ENCODE data around the gene NSD2.
"Not testable (repeated sequence)": the region's sequence is repeated elsewhere in the genome, so short reads cannot be mapped to it uniquely, and the experiment has no call there.

DNA sequence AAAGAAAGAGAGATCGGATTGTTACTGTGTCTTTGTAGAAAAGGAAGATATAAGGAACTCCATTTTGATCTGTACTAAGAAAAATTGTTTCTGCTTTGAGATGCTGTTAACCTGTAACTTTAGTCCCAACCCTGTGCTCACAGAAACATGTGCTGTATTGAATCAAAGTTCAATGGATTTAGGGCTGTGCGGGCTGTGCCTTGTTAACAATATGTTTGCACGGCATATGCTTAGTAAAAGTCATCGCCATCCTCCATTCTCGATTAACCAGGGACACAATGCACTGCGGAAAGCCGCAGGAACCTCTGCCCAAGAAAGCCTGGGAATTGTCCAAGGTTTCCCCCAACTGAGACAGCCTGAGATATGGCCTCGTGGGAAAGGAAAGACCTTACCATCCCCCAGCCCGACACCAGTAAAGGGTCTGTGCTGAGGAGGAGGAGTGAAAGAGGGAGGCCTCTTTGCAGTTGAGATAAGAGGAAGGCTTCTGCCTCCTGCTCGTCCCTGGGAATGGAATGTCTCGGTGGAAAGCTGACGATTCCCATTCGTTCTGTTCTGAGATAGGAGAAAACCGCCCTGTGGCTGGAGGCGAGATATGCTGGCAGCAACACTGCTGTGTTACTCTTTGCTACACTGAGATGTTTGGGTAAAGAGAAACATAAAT is 150.3 kb downstream of the NSD2 start:
- TF ChIP-seq, protein P1, sequence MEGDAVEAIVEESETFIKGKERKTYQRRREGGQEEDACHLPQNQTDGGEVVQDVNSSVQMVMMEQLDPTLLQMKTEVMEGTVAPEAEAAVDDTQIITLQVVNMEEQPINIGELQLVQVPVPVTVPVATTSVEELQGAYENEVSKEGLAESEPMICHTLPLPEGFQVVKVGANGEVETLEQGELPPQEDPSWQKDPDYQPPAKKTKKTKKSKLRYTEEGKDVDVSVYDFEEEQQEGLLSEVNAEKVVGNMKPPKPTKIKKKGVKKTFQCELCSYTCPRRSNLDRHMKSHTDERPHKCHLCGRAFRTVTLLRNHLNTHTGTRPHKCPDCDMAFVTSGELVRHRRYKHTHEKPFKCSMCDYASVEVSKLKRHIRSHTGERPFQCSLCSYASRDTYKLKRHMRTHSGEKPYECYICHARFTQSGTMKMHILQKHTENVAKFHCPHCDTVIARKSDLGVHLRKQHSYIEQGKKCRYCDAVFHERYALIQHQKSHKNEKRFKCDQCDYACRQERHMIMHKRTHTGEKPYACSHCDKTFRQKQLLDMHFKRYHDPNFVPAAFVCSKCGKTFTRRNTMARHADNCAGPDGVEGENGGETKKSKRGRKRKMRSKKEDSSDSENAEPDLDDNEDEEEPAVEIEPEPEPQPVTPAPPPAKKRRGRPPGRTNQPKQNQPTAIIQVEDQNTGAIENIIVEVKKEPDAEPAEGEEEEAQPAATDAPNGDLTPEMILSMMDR (IDR thresholded peaks at IDR 0.05; ENCODE audit: low read depth, low read length, missing input control) = not testable (repeated sequence)
- not testable (repeated sequence) for TF ChIP-seq GABPA (IDR thresholded peaks at IDR 0.05 in 1 of 2, conservative IDR thresholded peaks at IDR 0.05 in 1 of 2); REST (IDR thresholded peaks at IDR 0.05); YY1 (IDR thresholded peaks at IDR 0.05); RXRA (IDR thresholded peaks at IDR 0.05); HNF4G (IDR thresholded peaks at IDR 0.05); ZBTB33 (IDR thresholded peaks at IDR 0.05); EGR1 (IDR thresholded peaks at IDR 0.05; ENCODE audit: low read depth in 2 of 2)
- TF ChIP-seq, protein P2, sequence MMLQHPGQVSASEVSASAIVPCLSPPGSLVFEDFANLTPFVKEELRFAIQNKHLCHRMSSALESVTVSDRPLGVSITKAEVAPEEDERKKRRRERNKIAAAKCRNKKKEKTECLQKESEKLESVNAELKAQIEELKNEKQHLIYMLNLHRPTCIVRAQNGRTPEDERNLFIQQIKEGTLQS (IDR thresholded peaks at IDR 0.05) = not testable (repeated sequence)

All from liver (tissue), 3 donors.